Body of pancreas (tissue), 4 donors: Measurements from ENCODE around the gene DENND5B.

Experiments used
- CTCF ChIP-seq, 7 experiments: fragments of 450-650 bp in 4 of 7; fragments of 200-600 bp in 3 of 7; sonication (generic) in 3 of 7; IDR thresholded peaks; one replicate each; pipeline ENCODE4 v1.5.1; 2016 to 2019; ENCODE audit warnings: antibody characterized with exemption in 7 of 7
- POLR2A ChIP-seq, 3 donors: fragments of 450-650 bp; IDR thresholded peaks; one replicate each; pipeline ENCODE4 v1.6.1; 2016; ENCODE audit warnings: antibody characterized with exemption in 3 of 3, mild to moderate bottlenecking in 2 of 3

GRCh38 chr12:31585895-31586294 is 5.0 kb downstream of the DENND5B start:
- no peak for TF ChIP-seq CTCF (IDR thresholded peaks at IDR 0.05)
- no peak for TF ChIP-seq POLR2A (IDR thresholded peaks at IDR 0.05)
